Right lobe of liver (tissue), 4 donors: ENCODE measurements around the gene KLF17.

ENCODE experiments used
- POLR2A ChIP-seq: fragments of 450-650 bp; IDR thresholded peaks from one replicate; pipeline ENCODE4 v1.6.1; 2017; ENCODE audit warnings: antibody characterized with exemption, mild to moderate bottlenecking
- TF ChIP-seq, protein P1 (sequence below), 4 donors: fragments of 200-600 bp in 3 of 4; fragments of 450-650 bp in 1 of 4; IDR thresholded peaks; one replicate each; pipeline versions ENCODE4 v1.5.1 to v1.8.0; 2016 to 2022; ENCODE audit warnings: antibody characterized with exemption in 4 of 4, mild to moderate bottlenecking in 2 of 4
- donor health status: DM: no; HTN: no; CAD: no.
- donor health status: DM: no; HTN: no; CAD: no.
- donor health status: DM: no; HTN: yes; CAD: no.

- TF ChIP-seq, protein P1, sequence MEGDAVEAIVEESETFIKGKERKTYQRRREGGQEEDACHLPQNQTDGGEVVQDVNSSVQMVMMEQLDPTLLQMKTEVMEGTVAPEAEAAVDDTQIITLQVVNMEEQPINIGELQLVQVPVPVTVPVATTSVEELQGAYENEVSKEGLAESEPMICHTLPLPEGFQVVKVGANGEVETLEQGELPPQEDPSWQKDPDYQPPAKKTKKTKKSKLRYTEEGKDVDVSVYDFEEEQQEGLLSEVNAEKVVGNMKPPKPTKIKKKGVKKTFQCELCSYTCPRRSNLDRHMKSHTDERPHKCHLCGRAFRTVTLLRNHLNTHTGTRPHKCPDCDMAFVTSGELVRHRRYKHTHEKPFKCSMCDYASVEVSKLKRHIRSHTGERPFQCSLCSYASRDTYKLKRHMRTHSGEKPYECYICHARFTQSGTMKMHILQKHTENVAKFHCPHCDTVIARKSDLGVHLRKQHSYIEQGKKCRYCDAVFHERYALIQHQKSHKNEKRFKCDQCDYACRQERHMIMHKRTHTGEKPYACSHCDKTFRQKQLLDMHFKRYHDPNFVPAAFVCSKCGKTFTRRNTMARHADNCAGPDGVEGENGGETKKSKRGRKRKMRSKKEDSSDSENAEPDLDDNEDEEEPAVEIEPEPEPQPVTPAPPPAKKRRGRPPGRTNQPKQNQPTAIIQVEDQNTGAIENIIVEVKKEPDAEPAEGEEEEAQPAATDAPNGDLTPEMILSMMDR (IDR thresholded peaks at IDR 0.05), result no peak
- TF ChIP-seq POLR2A, result no peak
Measured at GRCh38 chr1:44154049-44154448, 35.4 kb downstream of the KLF17 start.
